ENCODE data around the gene KCTD15. TPM values are rescaled to one million over a fixed set of nuclear protein-coding genes. Genes with fewer than 3 reads are reported as not detected.

The KCTD15 gene
- total and polyA plus RNA-seq, 8 donors = 21.8 to 78.1 (median 57.2) TPM

DNA sequence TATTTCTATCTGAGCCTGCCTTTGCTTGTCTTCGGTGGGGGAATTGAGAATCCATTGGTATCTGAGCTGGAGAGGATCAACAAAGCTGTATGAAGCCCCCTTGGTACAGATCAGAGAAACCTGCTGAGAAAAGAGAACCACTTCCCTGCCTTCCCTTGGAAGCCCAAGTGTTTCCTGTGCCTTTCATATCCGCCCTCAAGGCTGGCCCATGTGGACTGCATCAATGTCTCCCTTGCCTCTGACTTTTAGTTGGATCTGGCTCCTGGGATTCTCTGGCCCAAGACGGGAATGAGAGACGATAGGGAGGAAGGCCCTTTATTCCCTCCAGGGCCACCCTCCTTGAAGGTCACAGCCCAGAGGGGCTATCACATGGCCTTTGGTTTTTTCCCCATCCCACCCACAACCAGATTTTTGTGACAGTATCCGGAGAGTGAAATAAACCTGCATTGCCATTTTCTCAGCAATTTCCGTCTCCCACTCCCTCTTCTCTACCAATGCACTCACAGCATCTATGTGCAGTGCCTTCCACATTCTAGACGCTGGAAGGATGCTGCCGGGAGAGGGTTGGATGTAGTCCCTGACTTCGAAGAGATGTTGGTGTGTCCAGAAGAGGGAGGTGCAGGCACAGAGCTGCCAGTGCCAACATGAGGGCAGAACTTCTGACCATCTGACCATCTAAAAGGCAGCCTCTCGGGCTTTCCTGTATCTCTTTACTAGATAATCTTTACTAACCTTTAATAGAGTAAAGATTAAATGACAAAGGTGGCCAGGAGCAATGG is 63.8 kb downstream of the KCTD15 start:
- Histone ChIP-seq H3K9me3 (no peaks in the 10 kb centered on the region), H3K27ac (no peak overlapping the region), H3K4me1 (no peaks in the 10 kb centered on the region), H3K4me3 (no peak overlapping the region), H3K27me3 (no peaks in the 10 kb centered on the region), H3K36me3 (no peaks in the 10 kb centered on the region)
- DNase-seq (no peak), ATAC-seq (no peak)
- TF ChIP-seq, protein P1, sequence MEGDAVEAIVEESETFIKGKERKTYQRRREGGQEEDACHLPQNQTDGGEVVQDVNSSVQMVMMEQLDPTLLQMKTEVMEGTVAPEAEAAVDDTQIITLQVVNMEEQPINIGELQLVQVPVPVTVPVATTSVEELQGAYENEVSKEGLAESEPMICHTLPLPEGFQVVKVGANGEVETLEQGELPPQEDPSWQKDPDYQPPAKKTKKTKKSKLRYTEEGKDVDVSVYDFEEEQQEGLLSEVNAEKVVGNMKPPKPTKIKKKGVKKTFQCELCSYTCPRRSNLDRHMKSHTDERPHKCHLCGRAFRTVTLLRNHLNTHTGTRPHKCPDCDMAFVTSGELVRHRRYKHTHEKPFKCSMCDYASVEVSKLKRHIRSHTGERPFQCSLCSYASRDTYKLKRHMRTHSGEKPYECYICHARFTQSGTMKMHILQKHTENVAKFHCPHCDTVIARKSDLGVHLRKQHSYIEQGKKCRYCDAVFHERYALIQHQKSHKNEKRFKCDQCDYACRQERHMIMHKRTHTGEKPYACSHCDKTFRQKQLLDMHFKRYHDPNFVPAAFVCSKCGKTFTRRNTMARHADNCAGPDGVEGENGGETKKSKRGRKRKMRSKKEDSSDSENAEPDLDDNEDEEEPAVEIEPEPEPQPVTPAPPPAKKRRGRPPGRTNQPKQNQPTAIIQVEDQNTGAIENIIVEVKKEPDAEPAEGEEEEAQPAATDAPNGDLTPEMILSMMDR (IDR thresholded peaks at IDR 0.05) = no peak
- intact Hi-C loops (cut with DNase I) = no loop called here

- TF ChIP-seq, protein P1 (IDR thresholded peaks at IDR 0.05) = no peak
Observed at GRCh38 chr19:33861950-33862349, 65.3 kb downstream of the KCTD15 start.

DNA sequence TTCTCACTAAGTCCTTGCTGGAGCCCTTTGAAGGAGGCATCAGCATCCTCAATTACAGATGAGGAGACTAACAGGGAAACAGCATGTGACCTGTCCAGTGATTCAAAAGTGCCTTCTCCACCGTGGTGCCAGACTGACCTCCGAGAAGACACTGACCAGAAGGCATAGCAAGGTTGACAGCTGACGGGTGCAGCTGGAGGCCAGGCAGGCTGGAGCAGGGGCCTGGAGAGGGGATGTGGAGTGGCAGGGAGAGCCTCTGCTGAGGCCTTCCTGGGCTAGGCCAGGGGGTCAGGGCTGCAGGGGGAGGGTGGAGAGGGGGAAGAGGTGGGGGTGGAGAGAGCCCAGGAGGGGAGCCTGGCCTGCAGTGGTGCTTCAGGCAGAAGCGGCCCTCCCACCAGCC is 66.3 kb downstream of the KCTD15 start:
- Histone ChIP-seq H3K27ac (no peak overlapping the region), H3K36me3 (no peaks in the 10 kb centered on the region), H3K27me3 (peaks cover 0 to 4% of the 10 kb centered on the region in 2 donors), H3K9me3 (no peaks in the 10 kb centered on the region), H3K4me1 (no peaks in the 10 kb centered on the region), H3K4me3 (no peak overlapping the region)
- TF ChIP-seq, protein P1 (IDR thresholded peaks at IDR 0.05) = no peak
- DNase-seq = no peak
- ATAC-seq = no peak
- intact Hi-C loops (cut with DNase I) = no loop called here

More at GRCh38 chr19:33861950-33862349, 65.3 kb downstream of the KCTD15 start:
- Histone ChIP-seq H3K4me1 (no peaks in the 10 kb centered on the region), H3K4me3 (no peak overlapping the region), H3K9me3 (no peaks in the 10 kb centered on the region), H3K27ac (no peak overlapping the region), H3K36me3 (no peaks in the 10 kb centered on the region), H3K27me3 (no peaks in the 10 kb centered on the region)
- DNase-seq (no peak), ATAC-seq (no peak)
- intact Hi-C loops (cut with DNase I) = no loop called here

- Histone ChIP-seq H3K4me1 (peaks cover 0 to under 1% of the 10 kb centered on the region in 2 donors), H3K36me3 (no peaks in the 10 kb centered on the region), H3K9me3 (no peaks in the 10 kb centered on the region), H3K27ac (no peak overlapping the region), H3K27me3 (peaks cover 0 to 4% of the 10 kb centered on the region in 2 donors), H3K4me3 (no peak overlapping the region)
- DNase-seq = no peak
- TF ChIP-seq, protein P1 (IDR thresholded peaks at IDR 0.05) = no peak
- no peak for ATAC-seq
- intact Hi-C loops (cut with DNase I) = no loop called here
Observed at GRCh38 chr19:33863436-33863835, 66.8 kb downstream of the KCTD15 start.

DNA sequence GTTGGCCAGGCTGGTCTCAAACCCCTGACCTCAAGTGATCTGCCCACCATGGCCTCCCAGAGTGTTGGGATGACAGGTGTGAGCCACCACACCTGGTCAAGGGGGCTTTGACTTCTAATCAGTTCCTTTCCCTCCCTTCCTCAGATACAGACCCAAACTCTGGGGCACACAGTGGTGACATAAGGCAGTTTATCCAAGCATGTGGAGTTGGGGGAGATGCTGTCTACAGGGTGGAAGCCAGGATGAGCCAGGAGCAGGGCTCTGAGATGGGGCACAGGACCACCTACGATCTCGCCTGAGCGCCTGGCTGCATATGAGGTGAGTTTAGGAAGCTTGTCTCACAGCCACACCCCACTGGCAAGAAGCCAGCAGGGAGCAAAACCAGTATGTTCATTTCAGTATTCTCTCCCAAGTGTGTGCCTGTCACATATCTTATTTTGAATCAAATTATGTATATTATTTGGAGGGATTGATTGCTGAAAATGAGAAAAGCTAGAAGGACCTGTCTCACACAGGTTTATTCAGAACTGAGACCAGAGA is 67.7 kb downstream of the KCTD15 start:
- no peak for DNase-seq
- no peak overlapping the region for H3K27ac ChIP-seq
- no peak overlapping the region for H3K4me3 ChIP-seq
- no peaks in the 10 kb centered on the region for H3K9me3 ChIP-seq
- H3K27me3 ChIP-seq = peaks cover 0 to 12% of the 10 kb centered on the region in 2 donors
- H3K36me3 ChIP-seq = no peaks in the 10 kb centered on the region
- ATAC-seq = no peak
- intact Hi-C loops (cut with DNase I) = no loop called here
- peaks cover 0 to 9% of the 10 kb centered on the region in 2 donors for H3K4me1 ChIP-seq
- TF ChIP-seq, protein P1 (IDR thresholded peaks at IDR 0.05) = no peak

All from left lung (tissue), 10 donors.